HL-60 (cell line): ENCODE results near the gene GNB1.

Experiments
- CTCF ChIP-seq: IDR thresholded peaks from one replicate; pipeline ENCODE4 v1.5.1; 2011; ENCODE audit warnings: low read length, control low read depth, inconsistent platforms; ENCODE audit not compliant: insufficient read depth
- GABPA ChIP-seq: IDR thresholded peaks from 2 replicates; pipeline ENCODE4 v1.6.1; 2012; ENCODE audit warnings: low read depth
- POLR2AphosphoS5 ChIP-seq: IDR thresholded peaks from 2 replicates; pipeline ENCODE4 v1.6.1; 2012; ENCODE audit warnings: low read depth
- REST ChIP-seq: IDR thresholded peaks from 2 replicates; pipeline ENCODE4 v1.6.1; 2012; ENCODE audit warnings: low read depth; ENCODE audit not compliant: insufficient replicate concordance
- SPI1 ChIP-seq: IDR thresholded peaks from 2 replicates; pipeline ENCODE4 v1.6.1; 2012; ENCODE audit warnings: low read depth, mild to moderate bottlenecking, borderline replicate concordance

GRCh38 chr1:1808206-1808605 lies 82.7 kb downstream of the GNB1 start:
- TF ChIP-seq CTCF = no peak
- no peak for TF ChIP-seq POLR2AphosphoS5
- TF ChIP-seq REST = no peak
- TF ChIP-seq GABPA = no peak
- no peak for TF ChIP-seq SPI1
